ENCODE measurements around the gene RFX1.

- TF ChIP-seq CTCF (IDR thresholded peaks at IDR 0.05; ENCODE audit: low read depth, low read length, poor library complexity, severe bottlenecking) (no peak), EZH2phosphoT487 (IDR thresholded peaks at IDR 0.05; ENCODE audit: borderline replicate concordance, low read length) (no peak)
Observed at GRCh38 chr19:13923194-13923987, 82.7 kb downstream of the RFX1 start.

Measured in DOHH2 (cell line).